Fibroblast of pulmonary artery (primary cell): Measurements from ENCODE around the gene SGK1.

Experiments
- DNase-seq: peaks from one replicate; pipeline ENCODE4 v3.0.0-alpha.2; 2010; ENCODE audit warnings: low read depth
- H3K4me3 ChIP-seq: replicated peaks from 2 replicates; pipeline ENCODE4 v1.5.1; 2011; ENCODE audit warnings: low read depth, mild to moderate bottlenecking, control low read depth, low read length, moderate library complexity
- CTCF ChIP-seq: IDR thresholded peaks from 2 replicates; pipeline ENCODE4 v1.5.1; 2011; ENCODE audit warnings: mild to moderate bottlenecking, control low read depth, low read length, inconsistent platforms; ENCODE audit errors: missing control alignments

SGK1 gene

GRCh38 chr6:134177753-134178160, 140.2 kb downstream of the SGK1 start:
- DNase-seq: peak; percentile 81
- TF ChIP-seq CTCF: no peak
- H3K4me3 ChIP-seq: peak overlapping the region; percentile 43

- DNase-seq: peak; percentile 22
- H3K4me3 ChIP-seq: peak overlapping the region; percentile 43
- TF ChIP-seq CTCF: no peak
Observed at GRCh38 chr6:134177236-134177635, 140.7 kb downstream of the SGK1 start.

- no peak for TF ChIP-seq CTCF
- peak overlapping the region; percentile 90 for H3K4me3 ChIP-seq
- peak; percentile 72 for DNase-seq
Observed at GRCh38 chr6:134176264-134176975, 141.5 kb downstream of the SGK1 start.

GRCh38 chr6:134175532-134176263, 142.2 kb downstream of the SGK1 start:
- no peak for TF ChIP-seq CTCF
- peak overlapping the region; percentile 90 for H3K4me3 ChIP-seq
- peak; percentile 91 for DNase-seq

GRCh38 chr6:134174672-134175531, 143.0 kb downstream of the SGK1 start:
- peak; percentile 91 for DNase-seq
- H3K4me3 ChIP-seq: peak overlapping the region; percentile 90
- TF ChIP-seq CTCF: no peak

GRCh38 chr6:134173936-134174671, 143.8 kb downstream of the SGK1 start:
- peak overlapping the region; percentile 90 for H3K4me3 ChIP-seq
- DNase-seq: peak; percentile 92
- TF ChIP-seq CTCF: peak; percentile 70
